Sigmoid colon (tissue), 4 donors: Measurements from ENCODE around the gene AMMECR1.

ENCODE experiments used
- EP300 ChIP-seq, 4 donors: sonication (generic); formaldehyde crosslinking; IDR thresholded peaks; one replicate each; pipeline ENCODE4 v1.6.1; 2017; ENCODE audit warnings: antibody characterized with exemption in 4 of 4
- POLR2AphosphoS5 ChIP-seq, 4 donors: sonication (generic); formaldehyde crosslinking; IDR thresholded peaks; one replicate each; pipeline ENCODE4 v1.6.1; 2017; ENCODE audit warnings: antibody characterized with exemption in 4 of 4
- TF ChIP-seq, protein P1 (sequence below), 4 experiments: fragments of 450-650 bp in 3 of 4; fragments of 200-600 bp in 1 of 4; IDR thresholded peaks; one replicate each; pipeline ENCODE4 v1.5.1; 2016 to 2019; ENCODE audit warnings: antibody characterized with exemption in 4 of 4, mild to moderate bottlenecking in 3 of 4, moderate library complexity in 2 of 4

DNA sequence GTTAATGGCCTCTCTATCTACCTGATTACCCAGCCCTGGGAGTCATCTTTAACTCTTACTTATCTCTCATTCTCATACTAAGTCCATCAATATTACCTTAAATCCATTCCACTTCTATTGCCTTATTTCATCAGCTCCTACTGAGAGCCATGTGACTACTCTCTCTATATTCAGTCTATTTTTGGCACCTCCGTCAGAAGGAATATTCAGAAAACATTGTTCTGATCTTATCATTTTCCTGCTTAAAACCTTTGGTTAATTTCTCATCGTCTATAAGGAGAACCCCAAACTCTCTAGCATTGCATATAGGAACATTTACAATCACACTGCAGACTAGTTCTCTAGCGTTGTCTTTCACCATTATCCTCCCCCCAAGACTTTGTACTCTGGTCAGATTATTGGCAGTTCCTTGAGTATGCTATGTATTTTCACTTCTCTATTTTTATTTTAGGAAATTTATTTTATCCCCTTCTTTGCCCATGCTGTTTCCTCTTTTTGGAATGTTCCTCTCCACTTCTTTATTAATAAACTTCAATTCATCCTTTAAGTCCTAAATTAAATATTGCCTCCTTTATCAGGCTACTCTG lies 13.7 kb upstream of the AMMECR1 start:
- no peak for TF ChIP-seq POLR2AphosphoS5 (IDR thresholded peaks at IDR 0.05)
- TF ChIP-seq EP300 (IDR thresholded peaks at IDR 0.05), result no peak
- TF ChIP-seq, protein P1, sequence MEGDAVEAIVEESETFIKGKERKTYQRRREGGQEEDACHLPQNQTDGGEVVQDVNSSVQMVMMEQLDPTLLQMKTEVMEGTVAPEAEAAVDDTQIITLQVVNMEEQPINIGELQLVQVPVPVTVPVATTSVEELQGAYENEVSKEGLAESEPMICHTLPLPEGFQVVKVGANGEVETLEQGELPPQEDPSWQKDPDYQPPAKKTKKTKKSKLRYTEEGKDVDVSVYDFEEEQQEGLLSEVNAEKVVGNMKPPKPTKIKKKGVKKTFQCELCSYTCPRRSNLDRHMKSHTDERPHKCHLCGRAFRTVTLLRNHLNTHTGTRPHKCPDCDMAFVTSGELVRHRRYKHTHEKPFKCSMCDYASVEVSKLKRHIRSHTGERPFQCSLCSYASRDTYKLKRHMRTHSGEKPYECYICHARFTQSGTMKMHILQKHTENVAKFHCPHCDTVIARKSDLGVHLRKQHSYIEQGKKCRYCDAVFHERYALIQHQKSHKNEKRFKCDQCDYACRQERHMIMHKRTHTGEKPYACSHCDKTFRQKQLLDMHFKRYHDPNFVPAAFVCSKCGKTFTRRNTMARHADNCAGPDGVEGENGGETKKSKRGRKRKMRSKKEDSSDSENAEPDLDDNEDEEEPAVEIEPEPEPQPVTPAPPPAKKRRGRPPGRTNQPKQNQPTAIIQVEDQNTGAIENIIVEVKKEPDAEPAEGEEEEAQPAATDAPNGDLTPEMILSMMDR (IDR thresholded peaks at IDR 0.05), result no peak
